PC-3 (cell line): ENCODE measurements around the gene ZNF292. TPM values are rescaled to one million over a fixed set of nuclear protein-coding genes. Genes with fewer than 3 reads are reported as not detected.

Source experiments
- ATAC-seq: fragments of 200-7000 bp; cut with Tn5 transposase; 2 replicates; pipeline ENCODE4 v1.9.1; 2020; ENCODE audit warnings: mild to moderate bottlenecking, moderate library complexity
- BruUV-seq: library from RNA; stranded (reverse); fragments of 400-500 nt; replicated peaks from 2 replicates; lab custom pipeline; 2021; lab: Mats Ljungman, UMichigan
- CTCF ChIA-PET: fragments of 300-600 bp; sonication (Branson Sonifier 250); formaldehyde crosslinking; loops from one replicate; lab custom pipeline; 2022; ENCODE audit warnings: antibody characterized with exemption; lab: Charles Lee
- POLR2A ChIA-PET: fragments of 300-600 bp; sonication (Branson Sonifier 250); formaldehyde crosslinking; loops from one replicate; lab custom pipeline; 2022; ENCODE audit warnings: antibody characterized with exemption; ENCODE audit not compliant: unreplicated experiment; lab: Charles Lee
- DNase-seq: peaks from one replicate; pipeline ENCODE4 v3.0.0-alpha.2; 2015
- H2AFZ ChIP-seq: fragments of 300-600 bp; sonication (generic); 2 replicates; pipeline ENCODE4 v1.6.0; 2016; ENCODE audit warnings: antibody characterized with exemption, low read length
- H3F3A ChIP-seq: fragments of 300-600 bp; sonication (generic); one replicate; pipeline ENCODE4 v1.6.0; 2017; ENCODE audit warnings: antibody characterized with exemption, low read length, control low read depth, mild to moderate bottlenecking; ENCODE audit not compliant: unreplicated experiment
- H3K27ac ChIP-seq: fragments of 300-600 bp; sonication (generic); 2 replicates; pipeline ENCODE4 v1.5.1; 2016; ENCODE audit warnings: mild to moderate bottlenecking, low read length
- H3K27me3 ChIP-seq: fragments of 300-600 bp; sonication (generic); 2 replicates; pipeline ENCODE4 v1.6.1; 2016; ENCODE audit warnings: low read length, mixed read lengths
- H3K36me3 ChIP-seq: fragments of 300-600 bp; sonication (generic); 2 replicates; pipeline ENCODE4 v1.6.1; 2016; ENCODE audit warnings: low read depth, mixed run types, low read length, mixed read lengths
- H3K4me1 ChIP-seq: fragments of 300-600 bp; sonication (generic); 2 replicates; pipeline ENCODE4 v1.5.1; 2016; ENCODE audit warnings: low read length; ENCODE audit not compliant: insufficient read depth
- H3K4me2 ChIP-seq: fragments of 300-600 bp; sonication (generic); 2 replicates; pipeline ENCODE4 v1.6.0; 2016; ENCODE audit warnings: low read length
- H3K4me3 ChIP-seq: fragments of 300-600 bp; sonication (generic); 2 replicates; pipeline ENCODE4 v1.5.1; 2016; ENCODE audit warnings: mild to moderate bottlenecking, low read length, mixed read lengths
- H3K79me2 ChIP-seq: fragments of 300-600 bp; sonication (generic); 2 replicates; pipeline ENCODE4 v1.6.1; 2017; ENCODE audit warnings: low read length, mixed read lengths
- H3K9ac ChIP-seq: fragments of 300-600 bp; sonication (generic); 2 replicates; pipeline ENCODE4 v1.6.0; 2016; ENCODE audit warnings: mild to moderate bottlenecking, low read length
- H3K9me2 ChIP-seq: fragments of 300-600 bp; sonication (generic); replicated peaks from 2 replicates; pipeline ENCODE4 v1.6.1; 2016; ENCODE audit warnings: mixed run types, low read length, mixed read lengths
- H3K9me3 ChIP-seq: fragments of 300-600 bp; sonication (generic); 2 replicates; pipeline ENCODE4 v1.6.1; 2016; ENCODE audit warnings: low read length, mixed read lengths
- H4K20me1 ChIP-seq: fragments of 300-600 bp; sonication (generic); 2 replicates; pipeline ENCODE4 v1.6.1; 2016; ENCODE audit warnings: low read length, mixed read lengths
- CTCF ChIP-seq: fragments of 300-600 bp; sonication (generic); conservative IDR thresholded peaks from 2 replicates; pipeline ENCODE4 v1.5.1; 2017; ENCODE audit warnings: antibody characterized with exemption, low read depth, mild to moderate bottlenecking, low read length
- EZH2 ChIP-seq: fragments of 300-600 bp; sonication (generic); IDR thresholded peaks from one replicate; pipeline ENCODE4 v1.6.1; 2017; ENCODE audit warnings: antibody characterized with exemption, mild to moderate bottlenecking, low read length; ENCODE audit not compliant: unreplicated experiment
- EZH2phosphoT487 ChIP-seq: fragments of 300-600 bp; sonication (generic); IDR thresholded peaks from 2 replicates; pipeline ENCODE4 v1.6.1; 2018; ENCODE audit warnings: mild to moderate bottlenecking, antibody characterized with exemption, low read length, borderline replicate concordance
- intact Hi-C: fragments of 100-400 bp; cut with micrococcal nuclease; formaldehyde crosslinking; loops from 2 replicates; pipeline ENCODE4 v1.9.0; 2023
- total RNA-seq: library from RNA; depleted of rRNA; stranded (reverse); fragments of >200 nt; gene quantifications from 2 replicates; pipeline ENCODE4 v1.2.3, GENCODE V29; 2014

The ZNF292 gene
- total RNA-seq, 1 experiment from 2014 or later = 8.9 TPM

DNA sequence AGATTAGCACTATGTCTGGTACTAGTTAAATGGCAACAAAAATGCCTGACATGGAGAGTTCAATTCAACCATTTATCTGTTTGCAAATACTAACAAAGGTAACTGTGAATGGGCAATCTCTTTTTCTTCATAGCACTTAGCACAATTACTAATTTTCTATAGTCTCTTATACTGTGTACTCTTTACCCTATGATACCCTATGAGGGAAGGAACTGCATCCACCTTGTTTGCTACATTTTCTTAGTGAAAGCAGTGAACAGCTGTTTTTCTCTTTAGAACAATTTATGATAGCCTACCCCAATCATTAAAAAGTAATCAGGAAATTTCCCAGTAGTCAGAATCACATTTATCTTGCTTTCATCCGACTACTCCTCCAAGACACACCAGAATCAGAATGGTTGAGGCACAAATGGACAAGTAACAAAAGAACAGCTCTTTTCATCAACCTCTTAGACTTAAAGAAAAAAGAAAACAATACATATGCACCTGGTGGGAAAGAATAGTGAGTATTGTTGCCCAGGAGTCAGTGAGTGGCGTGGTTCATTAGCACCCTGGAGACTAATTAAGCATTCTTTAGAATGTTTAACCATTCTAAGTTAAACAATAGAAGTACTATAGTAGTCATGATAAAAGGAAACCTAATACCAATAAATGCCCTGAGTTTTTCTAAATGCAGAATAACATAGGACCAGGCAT lies 16.7 kb downstream of the ZNF292 start:
- H3K4me2 ChIP-seq = no peak overlapping the region
- no peak overlapping the region for H2AFZ ChIP-seq
- no peak overlapping the region for H3K9ac ChIP-seq
- H3K4me3 ChIP-seq = no peak overlapping the region
- ATAC-seq = no peak
- TF ChIP-seq EZH2 (no peak), EZH2phosphoT487 (no peak), CTCF (no peak)
- H3K9me2 ChIP-seq = no peaks in the 10 kb centered on the region
- H3K79me2 ChIP-seq = peaks cover 98% of the 10 kb centered on the region
- POLR2A ChIA-PET = no interaction called here
- no TSS peak for BruUV-seq
- H3K9me3 ChIP-seq = no peaks in the 10 kb centered on the region
- H3K36me3 ChIP-seq = no peaks in the 10 kb centered on the region; the same call in 1 of the 2 replicates
- H3K27me3 ChIP-seq = no peaks in the 10 kb centered on the region
- DNase-seq = no peak
- H3K27ac ChIP-seq = no peak overlapping the region
- intact Hi-C loops = no loop called here
- CTCF ChIA-PET = no interaction called here
- no peaks in the 10 kb centered on the region; the same call in 1 of the 2 replicates for H3K4me1 ChIP-seq
- H4K20me1 ChIP-seq = peaks cover 51% of the 10 kb centered on the region
- no peaks in the 10 kb centered on the region for H3F3A ChIP-seq

- no peak overlapping the region for H3K9ac ChIP-seq
- H2AFZ ChIP-seq = no peak overlapping the region
- intact Hi-C loops = no loop called here
- no peak for TF ChIP-seq CTCF
- no peak for TF ChIP-seq EZH2
- no peak for TF ChIP-seq EZH2phosphoT487
- H3K4me1 ChIP-seq = no peaks in the 10 kb centered on the region; the same call in 1 of the 2 replicates
- DNase-seq (no peak), ATAC-seq (no peak)
- peaks cover 40% of the 10 kb centered on the region for H4K20me1 ChIP-seq
- BruUV-seq = no TSS peak
- H3F3A ChIP-seq = no peaks in the 10 kb centered on the region
- H3K9me3 ChIP-seq = no peaks in the 10 kb centered on the region
- CTCF ChIA-PET = no interaction called here
- H3K4me2 ChIP-seq = no peak overlapping the region
- no peaks in the 10 kb centered on the region for H3K27me3 ChIP-seq
- peaks cover 96% of the 10 kb centered on the region for H3K79me2 ChIP-seq
- no peaks in the 10 kb centered on the region; the same call in 1 of the 2 replicates for H3K36me3 ChIP-seq
- H3K9me2 ChIP-seq = no peaks in the 10 kb centered on the region
- H3K4me3 ChIP-seq = no peak overlapping the region
- no peak overlapping the region for H3K27ac ChIP-seq
- POLR2A ChIA-PET = no interaction called here
These were observed 18.8 kb downstream of the ZNF292 start for GRCh38 chr6:87174078-87174579.

DNA sequence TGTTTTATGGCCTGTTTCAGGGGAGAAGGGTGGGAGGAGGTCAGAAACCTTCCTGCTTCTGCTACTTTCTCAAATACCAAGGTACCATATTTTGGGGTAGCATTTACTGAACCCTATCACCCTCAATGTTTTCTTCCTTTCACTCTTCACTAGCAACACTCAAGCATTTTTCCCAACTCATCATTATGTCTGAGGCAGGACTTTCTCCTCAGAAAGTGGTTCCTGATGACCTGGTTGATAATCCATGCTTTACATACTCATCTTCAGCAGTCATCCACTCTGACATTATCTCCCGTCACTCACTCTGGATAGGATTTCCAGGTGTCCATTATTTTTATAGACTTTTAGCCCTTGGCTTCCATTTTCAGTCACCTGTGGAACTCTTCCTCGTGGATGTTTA lies 21.1 kb downstream of the ZNF292 start:
- no peak for ATAC-seq

More for the DNA sequence above, 21.1 kb downstream of the ZNF292 start:
- no peak for DNase-seq
- H3K36me3 ChIP-seq = no peaks in the 10 kb centered on the region; the same call in 1 of the 2 replicates
- ChIA-PET CTCF (no interaction called here), POLR2A (no interaction called here)
- no peak overlapping the region for H3K4me2 ChIP-seq
- TF ChIP-seq CTCF (no peak), EZH2 (no peak), EZH2phosphoT487 (no peak)
- no peaks in the 10 kb centered on the region for H3K27me3 ChIP-seq
- H3K79me2 ChIP-seq = peaks cover 95% of the 10 kb centered on the region
- no peaks in the 10 kb centered on the region for H3K9me2 ChIP-seq
- H3K9ac ChIP-seq = no peak overlapping the region
- no TSS peak for BruUV-seq
- no peak overlapping the region for H3K27ac ChIP-seq
- no peaks in the 10 kb centered on the region for H3K4me1 ChIP-seq
- H3K4me3 ChIP-seq = no peak overlapping the region
- no peaks in the 10 kb centered on the region for H3F3A ChIP-seq
- H3K9me3 ChIP-seq = no peaks in the 10 kb centered on the region
- no peak overlapping the region for H2AFZ ChIP-seq
- H4K20me1 ChIP-seq = peaks cover 29% of the 10 kb centered on the region
- intact Hi-C loops = no loop called here
